ENCODE data around the gene CTU2.
A peak's percentile ranks its signal among the peaks of the same experiment; 100 is the strongest.

Gene CTU2

DNA sequence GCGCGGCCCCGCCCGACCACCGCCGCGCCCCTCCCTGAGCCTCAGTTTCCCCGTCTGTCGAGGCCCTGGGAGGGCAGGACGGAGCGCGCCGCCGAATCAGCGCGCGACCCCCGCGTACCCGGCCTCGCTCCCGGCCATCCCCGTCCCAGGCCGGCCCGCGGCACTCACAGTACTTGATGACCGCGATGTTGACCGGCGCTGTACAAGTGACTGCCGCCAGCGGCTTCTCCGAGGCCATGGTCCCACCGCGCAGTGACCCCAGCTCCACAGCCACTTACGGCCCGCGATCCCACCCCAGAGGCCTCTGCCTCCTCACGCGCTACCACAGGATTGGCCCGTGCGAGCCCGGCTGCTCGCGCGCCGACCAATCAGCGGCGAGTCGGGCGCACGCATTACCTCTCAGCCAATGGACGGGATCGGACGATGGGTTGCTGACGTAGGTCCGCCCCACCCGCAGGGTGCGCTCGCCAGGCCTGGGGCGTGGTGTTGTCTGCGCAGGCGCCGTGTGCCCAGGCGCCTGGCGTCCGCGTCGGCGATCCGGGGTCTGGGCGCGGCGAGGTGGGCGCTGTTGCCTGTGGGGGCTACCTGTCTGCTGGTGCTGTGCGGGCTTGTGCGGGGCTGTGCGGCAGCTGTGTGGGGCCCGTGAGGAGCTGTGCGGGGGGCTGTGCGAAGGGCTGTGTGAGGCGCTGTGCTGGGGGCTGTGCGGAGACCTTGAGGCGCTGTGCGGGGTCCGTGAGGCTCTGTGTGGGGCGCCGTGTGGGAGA lies 43.3 kb upstream of the CTU2 start, which contains the start of gene MVD:
Gene MVD (minus strand): TSS at position 249 of the 764 bp plus-strand sequence. CDS start 11 bp downstream, at position 238.
- Histone ChIP-seq H3K4me2 (ENCODE audit: low read length) (peak within 1 kb of the TSS; percentile 81), H3F3A (ENCODE audit: insufficient read depth, low read length) (no peaks in the 10 kb centered on the region), H3K9me2 (ENCODE audit: low read depth, low read length) (no peaks in the 10 kb centered on the region), H3K4me1 (ENCODE audit: insufficient read depth, low read length, severe bottlenecking) (peaks cover 41% of the 10 kb centered on the region), H4K20me1 (ENCODE audit: insufficient read depth, low read length) (no peaks in the 10 kb centered on the region), H3K9ac (ENCODE audit: low read length) (peak within 1 kb of the TSS; percentile 82), H3K27me3 (ENCODE audit: insufficient read depth, low read length) (no peaks in the 10 kb centered on the region), H3K9me3 (ENCODE audit: low read length) (no peaks in the 10 kb centered on the region), H3K36me3 (ENCODE audit: insufficient read depth, low read length) (peaks cover 10% of the 10 kb centered on the region; the same call in 1 of the 2 replicates), H2AFZ (ENCODE audit: low read length) (no peak within 1 kb of the TSS), H3K27ac (ENCODE audit: low read depth, low read length, poor library complexity, severe bottlenecking) (peak within 1 kb of the TSS; percentile 87), H3K4me3 (ENCODE audit: low read depth, low read length, poor library complexity, severe bottlenecking) (peak within 1 kb of the TSS; percentile 85), H3K79me2 (ENCODE audit: insufficient read depth, low read length) (peaks cover 12% of the 10 kb centered on the region)
- TF ChIP-seq EZH2 (IDR thresholded peaks at IDR 0.05; ENCODE audit: borderline replicate concordance, low read length): no peak
- TF ChIP-seq, protein P1, sequence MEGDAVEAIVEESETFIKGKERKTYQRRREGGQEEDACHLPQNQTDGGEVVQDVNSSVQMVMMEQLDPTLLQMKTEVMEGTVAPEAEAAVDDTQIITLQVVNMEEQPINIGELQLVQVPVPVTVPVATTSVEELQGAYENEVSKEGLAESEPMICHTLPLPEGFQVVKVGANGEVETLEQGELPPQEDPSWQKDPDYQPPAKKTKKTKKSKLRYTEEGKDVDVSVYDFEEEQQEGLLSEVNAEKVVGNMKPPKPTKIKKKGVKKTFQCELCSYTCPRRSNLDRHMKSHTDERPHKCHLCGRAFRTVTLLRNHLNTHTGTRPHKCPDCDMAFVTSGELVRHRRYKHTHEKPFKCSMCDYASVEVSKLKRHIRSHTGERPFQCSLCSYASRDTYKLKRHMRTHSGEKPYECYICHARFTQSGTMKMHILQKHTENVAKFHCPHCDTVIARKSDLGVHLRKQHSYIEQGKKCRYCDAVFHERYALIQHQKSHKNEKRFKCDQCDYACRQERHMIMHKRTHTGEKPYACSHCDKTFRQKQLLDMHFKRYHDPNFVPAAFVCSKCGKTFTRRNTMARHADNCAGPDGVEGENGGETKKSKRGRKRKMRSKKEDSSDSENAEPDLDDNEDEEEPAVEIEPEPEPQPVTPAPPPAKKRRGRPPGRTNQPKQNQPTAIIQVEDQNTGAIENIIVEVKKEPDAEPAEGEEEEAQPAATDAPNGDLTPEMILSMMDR (IDR thresholded peaks at IDR 0.05; ENCODE audit: low read length): peak; percentile 7; the same call in 1 of the 2 replicates

DNA sequence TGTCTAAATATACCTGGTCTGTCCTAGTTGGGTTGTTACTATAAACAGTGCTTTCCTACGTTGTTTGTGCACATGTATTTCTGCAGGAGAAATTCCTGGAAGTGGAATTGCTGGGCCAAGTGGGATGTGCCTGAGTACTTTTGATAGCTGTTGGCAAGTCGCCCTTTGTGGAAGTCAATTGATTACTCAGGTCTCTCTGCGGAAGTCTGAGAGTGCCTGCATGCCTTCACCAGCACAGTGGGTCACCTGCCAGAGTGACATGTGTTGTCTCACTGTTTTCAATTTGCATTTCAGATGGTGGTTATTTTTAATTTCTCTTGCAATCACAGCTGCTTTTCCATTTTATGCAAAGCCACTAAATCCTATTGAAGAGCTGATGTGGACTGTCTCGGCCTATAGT lies 41.2 kb upstream of the CTU2 start:
- H3K4me2 ChIP-seq (ENCODE audit: low read length): peak overlapping the region; percentile 81
- no peaks in the 10 kb centered on the region for H4K20me1 ChIP-seq (ENCODE audit: insufficient read depth, low read length)
- no peaks in the 10 kb centered on the region for H3K9me3 ChIP-seq (ENCODE audit: low read length)
- TF ChIP-seq, protein P1 (IDR thresholded peaks at IDR 0.05; ENCODE audit: low read length): no peak
- TF ChIP-seq EZH2 (IDR thresholded peaks at IDR 0.05; ENCODE audit: borderline replicate concordance, low read length): no peak
- H3K9me2 ChIP-seq (ENCODE audit: low read depth, low read length): no peaks in the 10 kb centered on the region
- H3K4me3 ChIP-seq (ENCODE audit: low read depth, low read length, poor library complexity, severe bottlenecking): peak overlapping the region; percentile 85
- H3K27me3 ChIP-seq (ENCODE audit: insufficient read depth, low read length): no peaks in the 10 kb centered on the region
- H2AFZ ChIP-seq (ENCODE audit: low read length): no peak overlapping the region
- H3K27ac ChIP-seq (ENCODE audit: low read depth, low read length, poor library complexity, severe bottlenecking): peak overlapping the region; percentile 87
- peaks cover 12% of the 10 kb centered on the region for H3K79me2 ChIP-seq (ENCODE audit: insufficient read depth, low read length)
- peaks cover 36% of the 10 kb centered on the region for H3K4me1 ChIP-seq (ENCODE audit: insufficient read depth, low read length, severe bottlenecking)
- peak overlapping the region; percentile 26 for H3K9ac ChIP-seq (ENCODE audit: low read length)
- peaks cover 17% of the 10 kb centered on the region for H3K36me3 ChIP-seq (ENCODE audit: insufficient read depth, low read length)
- H3F3A ChIP-seq (ENCODE audit: insufficient read depth, low read length): no peaks in the 10 kb centered on the region

DNA sequence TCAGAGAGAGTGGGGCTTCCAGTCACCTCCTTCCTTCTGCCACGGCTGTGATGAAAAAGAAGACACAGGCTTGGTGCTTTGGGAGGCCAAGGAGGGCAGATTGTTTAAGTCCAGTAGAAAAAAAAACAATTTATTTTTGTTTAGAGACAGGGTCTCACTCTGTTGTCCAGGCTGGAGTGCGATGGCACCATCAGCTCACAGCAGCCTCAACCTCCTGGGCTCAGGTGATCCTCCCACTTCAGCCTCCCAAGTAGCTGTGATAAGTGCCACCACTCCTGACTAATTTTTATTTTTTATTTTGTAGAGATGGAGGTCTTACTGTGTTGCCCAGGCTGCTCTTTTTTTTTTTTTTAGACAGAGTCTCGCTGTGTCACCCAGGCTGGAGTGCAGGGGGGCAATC lies 40.7 kb upstream of the CTU2 start:
- Histone ChIP-seq H3K9ac (ENCODE audit: low read length) (no peak overlapping the region; the same call in 1 of the 2 replicates), H3K4me1 (ENCODE audit: insufficient read depth, low read length, severe bottlenecking) (peaks cover 36% of the 10 kb centered on the region), H3K4me3 (ENCODE audit: low read depth, low read length, poor library complexity, severe bottlenecking) (peak overlapping the region; percentile 85), H3K79me2 (ENCODE audit: insufficient read depth, low read length) (peaks cover 12% of the 10 kb centered on the region), H3K27me3 (ENCODE audit: insufficient read depth, low read length) (no peaks in the 10 kb centered on the region), H3K4me2 (ENCODE audit: low read length) (peak overlapping the region; percentile 81; the same call in 1 of the 2 replicates), H3K9me3 (ENCODE audit: low read length) (no peaks in the 10 kb centered on the region), H4K20me1 (ENCODE audit: insufficient read depth, low read length) (no peaks in the 10 kb centered on the region), H3K36me3 (ENCODE audit: insufficient read depth, low read length) (peaks cover 15% of the 10 kb centered on the region), H2AFZ (ENCODE audit: low read length) (no peak overlapping the region), H3K9me2 (ENCODE audit: low read depth, low read length) (no peaks in the 10 kb centered on the region), H3K27ac (ENCODE audit: low read depth, low read length, poor library complexity, severe bottlenecking) (peak overlapping the region; percentile 87), H3F3A (ENCODE audit: insufficient read depth, low read length) (no peaks in the 10 kb centered on the region)
- no peak for TF ChIP-seq EZH2 (IDR thresholded peaks at IDR 0.05; ENCODE audit: borderline replicate concordance, low read length)
- TF ChIP-seq, protein P1 (IDR thresholded peaks at IDR 0.05; ENCODE audit: low read length): no peak
